DMS 273 treated with DMSO at 0.1 percent for 48 hours (cell line): ENCODE results near the gene EXTL1.

Experiments
- DNase-seq: peaks from one replicate; lab custom pipeline; 2025; lab: John Stamatoyannopoulos, UW

EXTL1 gene

DNA sequence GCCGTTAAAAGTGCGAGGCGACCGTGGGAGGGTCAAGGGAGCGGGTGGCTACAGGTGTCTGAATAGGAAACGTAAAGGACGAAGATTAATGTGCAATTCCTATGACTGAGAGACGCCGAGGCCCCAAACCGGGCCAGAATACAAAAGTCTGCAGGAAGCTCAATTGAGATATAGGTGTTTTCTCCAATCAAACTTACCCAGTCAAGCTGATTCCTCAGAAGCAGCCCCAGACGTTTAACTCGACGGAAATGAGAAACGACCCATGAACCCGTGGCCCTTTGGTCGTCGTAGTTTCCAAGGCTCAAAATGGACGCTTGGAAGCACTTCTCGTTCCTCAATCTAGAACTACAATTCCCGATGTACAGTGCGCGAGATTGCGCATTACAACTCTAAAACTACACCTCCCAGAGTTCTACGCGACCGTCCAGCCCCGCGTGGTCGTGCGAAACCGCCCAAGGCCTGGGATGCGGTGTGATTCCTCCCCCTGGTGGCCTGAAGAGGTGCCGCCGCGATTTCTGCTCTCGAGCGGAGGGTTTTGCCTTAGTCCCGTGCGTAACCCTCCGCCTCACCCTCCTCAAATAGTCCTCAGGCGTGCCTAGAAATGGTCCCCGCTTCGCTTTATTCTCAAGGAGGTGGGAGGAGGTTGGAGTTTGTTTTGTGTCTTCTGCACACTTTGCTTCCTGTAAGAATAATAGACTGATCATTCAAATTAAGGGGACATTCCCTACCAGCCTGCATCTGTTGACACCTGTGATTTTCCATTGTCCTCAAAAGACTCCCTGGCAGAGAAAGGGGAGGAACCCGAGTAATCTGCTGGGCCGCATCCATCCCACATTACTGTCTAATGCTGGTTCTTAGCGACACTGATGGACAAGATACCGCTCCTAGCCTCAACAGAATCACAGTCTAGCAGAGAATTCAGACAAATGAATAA lies 23.5 kb upstream of the EXTL1 start, which contains the start of gene PAFAH2:
Gene PAFAH2, minus strand, starts transcription at position 236 of the 934 bp plus-strand sequence. CDS start 7,247 bp downstream, outside the sequence.
- DNase-seq = peak; percentile 97

DNA sequence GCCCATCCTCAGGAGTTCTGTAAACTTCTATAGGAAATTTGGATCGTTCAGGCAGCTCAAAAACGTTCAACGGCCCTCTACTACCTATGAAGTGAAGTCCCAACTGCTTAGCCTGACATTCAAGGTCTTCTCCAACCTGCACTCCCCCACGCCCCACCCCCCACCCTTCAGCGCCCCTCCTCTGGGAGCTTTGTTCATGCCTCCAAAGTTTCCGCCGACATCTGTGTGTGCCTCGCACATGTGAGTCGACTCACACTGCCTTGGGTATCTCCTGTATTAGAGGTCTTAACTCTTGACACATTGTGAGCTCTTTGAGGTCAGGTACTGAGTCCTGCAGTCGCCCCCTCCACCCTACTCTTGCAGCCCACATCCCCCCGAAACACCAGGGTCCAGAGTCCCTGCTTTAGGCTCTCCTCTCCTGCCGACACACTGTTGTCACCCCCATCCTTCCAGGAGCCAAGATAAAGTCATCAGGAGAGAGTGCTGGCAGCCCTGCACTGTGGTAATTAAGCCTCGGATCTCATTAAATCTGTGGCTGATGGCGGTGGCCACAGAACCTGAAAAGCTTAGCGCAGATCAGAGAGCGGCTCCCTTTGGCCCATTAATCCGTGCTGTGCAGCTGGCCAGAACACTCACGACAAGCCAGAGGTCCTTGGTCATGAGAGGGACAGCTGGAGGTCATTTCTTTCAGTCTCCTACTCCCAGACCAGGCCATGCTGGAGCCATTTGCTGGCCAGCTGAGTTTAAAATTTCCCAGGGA lies 22.4 kb upstream of the EXTL1 start:
- no peak for DNase-seq

DNA sequence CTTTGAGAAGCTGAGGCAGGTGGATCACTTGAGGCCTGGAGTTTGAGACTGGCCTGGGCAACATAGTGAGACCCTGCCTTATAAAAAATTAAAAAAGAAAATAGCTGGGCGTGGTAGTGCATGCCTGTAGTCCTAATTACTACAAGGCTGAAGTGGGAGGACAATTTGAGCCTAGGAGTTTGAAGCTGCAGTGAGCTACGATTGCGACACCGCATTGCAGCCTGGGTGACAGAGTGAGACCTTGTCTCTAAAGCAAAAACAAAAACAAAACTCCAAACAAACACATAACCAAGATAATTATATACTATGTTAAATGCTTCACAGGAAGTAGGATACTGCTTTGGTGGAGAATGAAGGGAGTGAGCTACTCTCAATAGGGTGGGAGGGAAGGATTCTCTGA lies 18.3 kb upstream of the EXTL1 start:
- DNase-seq = no peak

DNA sequence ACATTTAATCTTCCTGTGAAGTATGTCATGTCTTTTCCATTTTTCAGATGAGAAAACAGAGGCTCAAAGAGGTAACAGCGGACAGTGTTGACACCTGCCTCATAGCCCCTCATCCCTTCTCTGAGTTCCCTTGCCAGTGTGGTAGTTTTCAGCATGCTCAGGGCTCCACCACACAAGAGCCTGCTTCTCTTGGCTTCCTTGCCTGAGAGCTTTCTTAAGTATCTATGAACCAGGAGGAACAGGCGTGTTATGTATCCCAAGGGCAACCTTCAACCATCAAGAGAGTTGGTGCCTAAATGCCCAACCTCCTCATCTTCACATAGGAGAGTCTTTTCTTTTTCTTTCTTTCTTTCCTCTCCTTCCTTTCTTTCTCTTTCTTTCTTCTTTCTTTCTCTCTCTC lies 17.8 kb upstream of the EXTL1 start:
- DNase-seq = no peak

DNA sequence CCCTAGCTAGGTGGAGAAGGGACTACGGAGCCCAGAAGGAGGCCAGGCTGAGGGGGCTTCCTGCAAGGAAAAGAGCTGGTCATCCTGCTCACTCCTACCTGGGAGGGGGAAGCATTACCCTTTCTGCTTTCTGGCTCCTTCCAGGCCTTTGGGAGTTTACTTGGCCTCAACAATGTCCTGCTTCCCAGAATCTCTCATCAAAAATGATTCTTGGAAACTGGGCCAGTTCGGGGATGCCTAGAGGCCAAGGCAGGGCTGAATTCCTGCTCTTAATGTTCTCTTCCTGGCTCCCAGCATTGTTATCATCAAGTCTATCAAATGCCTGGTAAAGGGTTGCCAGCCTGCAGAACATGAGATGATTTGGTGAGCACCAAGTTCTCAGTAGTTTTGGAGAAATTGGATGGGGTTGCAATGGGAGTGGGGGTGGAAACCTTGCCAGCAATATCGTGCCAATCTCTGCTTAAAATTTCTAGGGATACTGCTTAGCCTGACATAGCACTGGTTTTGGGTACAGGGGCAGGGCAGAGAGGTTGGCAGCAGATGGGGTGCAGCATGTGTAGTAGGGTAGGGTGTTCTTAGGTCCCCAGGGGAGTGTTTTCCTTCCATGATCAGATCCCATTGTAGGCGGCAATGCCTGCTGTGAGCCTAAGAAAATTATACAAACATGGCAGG lies 16.0 kb upstream of the EXTL1 start:
- no peak for DNase-seq

DNA sequence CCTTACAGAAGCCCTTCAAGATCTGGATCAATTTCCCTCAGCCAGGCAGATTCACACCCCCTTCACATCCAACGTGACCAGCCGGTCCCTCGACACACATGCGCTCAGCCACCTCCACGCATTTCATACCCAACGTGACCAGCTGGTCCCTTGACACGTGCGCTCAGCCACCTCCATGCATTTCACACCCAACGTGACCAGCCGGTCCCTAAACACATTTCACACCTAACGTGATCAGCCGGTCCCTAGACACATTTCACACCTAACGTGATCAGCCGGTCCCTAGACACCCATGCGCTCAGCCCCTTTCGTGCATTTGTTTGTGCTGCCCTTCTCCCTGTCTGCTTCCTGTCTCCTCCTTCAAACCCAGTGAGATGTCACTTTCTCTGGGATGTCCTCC lies 14.9 kb upstream of the EXTL1 start:
- DNase-seq = no peak

DNA sequence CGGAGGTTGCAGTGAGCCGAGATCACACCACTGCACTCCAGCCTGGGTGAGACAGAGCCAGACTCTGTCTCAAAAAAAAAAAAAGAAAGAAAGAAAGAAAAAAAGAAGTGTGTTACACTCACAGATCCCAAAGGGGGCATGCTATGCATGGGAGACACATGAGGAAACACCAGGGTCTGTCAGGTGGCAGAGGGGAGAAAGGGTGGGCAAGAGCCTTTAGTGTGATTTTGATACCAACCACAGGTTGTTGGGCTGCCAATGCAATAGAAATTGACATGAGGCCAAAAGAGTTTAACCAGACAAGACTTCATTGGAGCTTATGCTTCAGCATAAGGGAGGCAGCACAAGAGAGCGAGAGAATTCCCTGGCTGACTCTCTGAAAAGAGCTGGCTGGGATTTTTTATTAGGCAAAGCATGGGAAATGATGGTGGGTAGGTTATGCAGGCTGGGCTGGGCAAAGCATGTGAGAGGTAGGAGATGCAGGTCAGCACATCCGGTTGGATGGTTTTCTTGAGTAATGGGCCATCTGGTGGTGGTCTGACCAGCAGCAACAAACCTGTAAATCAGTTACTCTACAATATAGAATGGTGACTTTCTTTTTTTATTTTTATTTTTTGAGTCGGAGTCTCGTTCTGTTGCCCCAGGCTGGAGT lies 11.7 kb upstream of the EXTL1 start:
- DNase-seq = peak; percentile 50

DNA sequence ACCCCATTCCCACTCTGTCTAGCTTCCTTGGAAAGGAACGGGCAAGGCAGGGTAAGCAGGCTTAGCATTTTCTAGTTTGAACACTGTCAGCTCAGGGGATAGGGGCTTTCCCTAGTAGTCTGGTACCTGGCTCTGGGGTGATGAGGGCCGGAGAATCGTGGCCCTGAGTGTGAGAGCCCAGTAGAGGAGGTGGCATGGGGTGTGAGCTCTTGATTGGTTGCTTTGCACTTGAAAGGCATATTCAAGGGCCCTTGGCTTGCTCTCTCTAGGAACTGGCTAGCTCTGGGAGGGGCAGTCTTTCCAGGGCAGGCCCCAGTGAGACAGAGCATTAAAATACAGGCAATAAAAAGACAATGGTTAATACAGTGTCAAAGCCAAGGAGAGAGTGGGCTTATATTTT lies 10.8 kb upstream of the EXTL1 start:
- no peak for DNase-seq

DNA sequence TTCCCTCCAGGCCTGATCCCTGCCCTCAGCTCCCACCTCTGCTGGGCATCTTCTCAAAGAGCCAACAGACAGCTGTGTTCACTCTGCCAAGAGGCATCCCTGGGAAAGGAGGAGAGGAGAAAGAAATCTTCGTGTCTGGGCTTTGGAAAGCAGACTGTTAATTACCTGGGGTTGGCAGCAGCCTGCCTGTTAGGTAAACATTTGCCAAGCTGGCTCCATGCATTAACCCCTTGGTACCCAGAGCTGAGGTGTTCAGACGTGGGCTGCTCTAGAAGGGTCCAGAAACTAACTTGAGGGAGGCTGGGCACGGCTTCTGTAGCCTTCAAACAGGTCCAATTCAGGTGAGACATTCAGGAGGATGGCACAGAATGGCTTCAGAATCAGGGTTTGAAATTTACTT lies 8.7 kb upstream of the EXTL1 start:
- peak; percentile 30 for DNase-seq

DNA sequence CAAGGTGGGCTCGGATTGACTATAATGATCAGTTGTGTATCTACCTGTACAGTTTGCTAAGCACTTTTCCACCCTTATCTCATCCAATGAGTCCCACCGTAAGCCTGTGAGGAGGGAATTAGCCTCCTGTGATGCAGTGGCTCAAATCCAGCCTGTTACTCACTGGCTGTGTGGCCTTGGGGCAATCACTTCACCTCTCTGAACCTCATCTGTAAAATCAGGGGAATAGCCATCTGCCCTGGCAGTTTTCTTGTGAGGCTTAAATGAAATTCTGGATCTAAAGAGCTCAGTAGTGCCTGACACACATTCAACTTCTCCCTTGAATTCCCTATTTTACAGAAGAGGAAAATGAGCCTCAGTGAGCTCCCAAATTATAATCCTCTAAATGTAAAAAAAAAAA lies 7.4 kb upstream of the EXTL1 start:
- no peak for DNase-seq

DNA sequence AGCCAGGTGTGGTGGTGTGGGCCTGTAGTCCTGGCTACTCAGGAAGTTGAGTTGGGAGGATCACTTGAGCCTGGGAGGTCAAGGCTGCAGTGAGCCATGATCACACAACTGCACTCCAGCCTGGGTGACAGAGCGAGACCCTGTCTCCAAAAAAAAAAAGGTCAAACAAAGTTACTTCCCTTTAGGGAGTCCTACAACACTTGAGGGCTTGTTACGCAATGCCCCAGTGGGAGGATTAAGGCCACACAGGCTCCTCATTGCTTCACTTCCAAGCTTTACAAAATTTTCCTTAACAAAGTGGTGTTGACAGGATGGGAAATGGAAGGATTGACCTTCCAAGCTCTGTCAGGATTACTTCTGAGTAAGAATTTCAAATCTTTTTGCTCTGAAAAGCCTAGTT lies 6.2 kb upstream of the EXTL1 start:
- no peak for DNase-seq

DNA sequence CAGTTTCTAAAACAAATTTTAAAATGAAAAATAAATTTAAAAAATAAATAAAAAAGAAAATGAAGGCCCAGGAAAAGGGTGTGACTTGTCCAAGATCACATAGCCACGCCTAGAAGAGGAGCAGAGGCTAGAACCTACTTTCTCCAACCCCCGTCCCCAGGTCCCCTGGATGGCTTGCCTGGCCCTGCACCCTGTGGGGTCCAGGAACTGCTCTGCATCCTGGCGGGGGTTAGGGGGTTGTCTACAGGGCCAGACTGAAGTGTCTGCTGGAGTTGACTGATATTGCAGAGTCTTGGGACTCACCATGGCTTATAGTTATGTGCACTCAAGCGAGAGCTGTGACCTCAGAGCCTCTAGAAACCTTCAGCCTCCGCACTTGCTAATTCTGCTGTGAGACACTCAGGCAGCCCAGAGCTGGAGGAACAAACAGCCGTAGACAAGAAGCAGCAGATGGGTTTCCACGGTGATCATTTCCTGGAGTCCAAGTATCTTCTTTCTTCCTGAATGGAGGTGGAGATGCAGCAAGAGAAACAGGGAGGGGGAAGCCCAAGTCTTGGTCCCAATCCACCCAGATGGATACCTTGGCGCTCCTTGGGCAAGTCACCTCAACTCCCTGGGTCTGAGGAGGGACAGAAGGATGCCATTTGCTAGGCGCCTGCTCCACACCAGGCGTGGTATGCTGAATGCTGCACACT lies 5.2 kb upstream of the EXTL1 start:
- DNase-seq = peak; percentile 46

DNA sequence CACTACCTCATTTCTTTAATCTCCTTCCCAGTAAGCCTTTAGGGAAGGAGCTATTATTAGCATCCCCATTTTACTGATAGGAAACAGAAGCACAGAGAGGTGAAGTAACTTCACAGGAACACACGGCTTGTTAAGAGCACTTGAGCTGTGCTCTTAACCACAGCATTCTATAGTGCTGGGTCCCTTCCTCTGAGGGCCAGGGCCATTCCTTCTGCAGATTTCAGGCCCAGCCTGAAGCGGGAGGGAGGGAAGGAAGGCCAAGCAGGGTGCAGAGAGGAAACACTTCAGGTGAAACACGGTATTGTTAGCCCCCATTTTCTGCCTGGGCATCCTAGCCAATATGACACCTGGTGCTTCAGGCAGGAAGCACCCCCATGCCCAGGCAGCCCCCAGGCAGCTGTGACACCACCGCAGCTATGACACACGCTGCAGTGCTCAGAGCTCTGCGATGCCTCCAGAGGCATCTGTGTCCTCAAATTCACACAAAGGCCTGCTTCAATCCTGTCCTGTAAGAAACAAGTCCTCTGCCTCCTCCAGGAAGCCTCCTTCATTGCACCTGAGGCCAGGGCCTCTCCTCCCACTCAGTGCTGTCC lies 4.5 kb upstream of the EXTL1 start:
- DNase-seq = no peak

DNA sequence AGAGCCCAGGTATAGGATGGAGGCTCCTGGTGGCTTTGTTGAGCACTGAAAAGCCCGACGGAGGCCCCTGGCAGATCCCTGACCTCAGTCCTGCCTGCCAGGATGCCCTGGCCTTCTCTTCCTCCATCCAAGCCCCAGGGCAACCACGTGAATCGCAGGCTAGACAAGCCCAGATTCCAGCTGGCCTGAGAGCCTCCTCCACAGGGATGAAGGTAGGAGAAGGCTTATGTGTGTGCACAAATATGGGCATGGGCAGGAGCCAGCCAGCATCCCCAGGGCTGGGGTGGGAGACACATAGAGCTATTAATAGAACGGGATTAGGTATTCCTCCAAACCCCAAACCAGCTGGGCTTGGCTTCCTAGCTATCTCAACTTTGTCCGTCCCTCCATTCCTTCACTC lies 4.0 kb upstream of the EXTL1 start:
- no peak for DNase-seq

DNA sequence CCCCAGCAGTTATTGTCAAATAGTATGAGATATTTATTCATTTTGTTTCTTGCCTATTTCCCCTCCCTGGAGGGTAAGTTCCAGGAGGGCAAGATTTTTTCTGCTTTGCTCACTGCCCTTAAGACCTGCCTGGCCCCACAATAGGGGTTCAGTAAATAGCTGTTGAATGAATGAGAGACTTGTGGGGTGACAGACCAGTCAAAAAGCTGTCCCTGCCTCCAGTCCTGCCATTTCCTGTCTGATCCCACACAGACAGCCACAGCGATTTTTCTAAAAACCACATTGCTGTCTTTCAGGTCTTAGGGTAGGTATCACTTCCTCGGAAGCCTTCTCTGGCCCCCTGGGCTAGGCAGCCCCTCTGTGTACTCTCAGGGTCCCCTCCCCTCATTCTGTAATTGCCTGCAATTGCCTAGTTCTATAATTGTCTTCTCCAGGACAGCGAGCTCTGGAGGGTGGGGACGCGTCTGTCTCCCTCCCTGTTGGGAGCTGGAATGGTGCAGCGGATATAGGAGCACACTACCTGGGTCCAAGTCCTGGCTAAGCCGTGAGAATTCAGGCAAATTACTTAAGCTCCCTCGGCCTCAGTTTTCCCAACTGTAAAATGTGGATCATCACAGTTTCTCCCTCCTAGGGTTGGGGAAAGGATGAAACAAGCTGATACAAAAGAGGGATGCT lies 1.8 kb upstream of the EXTL1 start:
- DNase-seq = no peak

DNA sequence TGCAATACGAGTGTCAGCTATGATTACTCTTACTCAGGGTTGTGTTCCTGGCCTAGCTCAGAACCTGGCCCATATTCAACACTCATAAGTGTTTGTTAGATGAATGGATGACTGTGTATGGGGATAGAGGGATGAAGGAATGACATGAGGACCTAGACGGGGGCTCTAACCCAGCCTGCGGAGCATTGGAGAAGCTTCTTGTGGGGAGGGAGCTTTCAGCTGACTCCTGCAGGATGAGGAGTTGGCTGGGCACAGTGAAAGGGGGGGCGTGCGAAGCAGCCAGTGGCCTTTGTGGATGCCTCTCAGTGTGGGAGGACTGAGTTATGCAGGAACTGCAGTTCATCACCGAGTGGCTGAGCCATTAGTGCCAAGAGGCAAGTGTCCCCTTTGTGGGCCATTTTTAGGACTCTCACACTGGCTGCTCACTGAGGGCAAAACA lies 1.2 kb upstream of the EXTL1 start:
- no peak for DNase-seq

DNA sequence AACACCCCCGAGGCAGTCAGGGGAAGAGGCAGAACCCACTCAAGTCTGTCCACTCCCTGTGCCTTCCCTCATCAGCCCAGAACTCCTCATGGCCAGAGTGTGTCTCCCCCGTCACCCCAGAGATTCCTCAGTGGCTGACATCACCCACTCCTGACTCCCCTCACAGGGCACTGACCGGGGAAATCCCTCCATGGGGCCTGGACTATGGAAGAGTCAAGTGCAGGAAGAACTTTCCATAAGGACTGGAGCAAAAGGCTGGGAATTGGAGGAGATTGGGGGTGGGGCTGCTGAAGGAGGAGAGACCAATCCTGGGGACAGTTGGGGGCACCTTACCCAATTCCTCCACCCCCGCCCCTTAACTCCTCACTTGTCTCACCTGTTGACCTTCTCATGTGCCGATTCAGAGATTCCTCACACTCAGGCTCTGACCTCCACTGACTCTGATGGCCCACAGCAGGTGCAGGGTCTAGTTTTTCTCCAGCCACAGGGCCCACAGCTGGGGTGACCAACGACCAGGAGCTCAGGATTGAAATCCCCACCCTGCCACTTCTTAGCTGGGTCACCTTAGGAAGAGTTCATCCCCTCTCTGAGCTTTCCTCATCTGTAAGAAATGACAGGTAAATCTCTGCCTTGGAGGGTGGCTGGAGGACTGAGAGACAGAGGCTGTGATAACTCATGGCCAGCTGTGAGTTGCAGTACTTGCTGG lies 481 bp upstream of the EXTL1 start:
- no peak for DNase-seq

DNA sequence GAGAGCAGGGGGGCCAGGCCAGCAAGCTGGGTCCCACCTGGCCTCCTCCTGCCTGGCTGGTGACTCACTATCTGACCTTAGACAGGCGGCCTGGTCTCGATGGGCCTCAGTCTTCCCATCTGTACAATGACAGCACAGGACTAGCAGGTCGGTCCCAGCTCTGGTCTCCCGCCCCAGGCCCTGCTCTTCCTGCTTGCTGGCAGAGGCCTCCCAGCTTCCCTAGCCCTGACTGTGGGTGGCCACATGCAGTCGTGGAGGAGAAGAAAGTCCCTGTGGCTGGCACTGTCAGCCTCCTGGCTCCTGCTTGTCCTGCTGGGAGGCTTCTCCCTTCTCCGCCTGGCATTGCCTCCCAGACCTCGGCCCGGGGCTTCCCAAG lies 817 bp downstream of the EXTL1 start:
- no peak for DNase-seq

DNA sequence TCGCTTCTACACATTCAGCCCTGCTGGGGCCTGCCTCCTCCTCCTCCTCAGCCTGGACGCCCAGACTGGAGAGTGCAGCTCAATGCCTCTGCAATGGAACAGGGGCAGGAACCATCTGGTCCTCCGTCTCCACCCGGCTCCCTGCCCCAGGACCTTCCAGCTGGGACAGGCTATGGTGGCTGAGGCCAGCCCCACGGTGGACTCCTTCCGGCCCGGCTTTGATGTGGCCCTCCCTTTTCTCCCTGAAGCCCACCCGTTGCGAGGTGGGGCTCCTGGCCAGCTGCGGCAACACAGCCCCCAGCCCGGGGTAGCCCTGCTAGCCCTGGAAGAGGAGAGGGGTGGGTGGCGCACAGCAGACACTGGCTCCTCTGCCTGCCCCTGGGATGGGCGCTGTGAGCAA lies 1.4 kb downstream of the EXTL1 start:
- DNase-seq = peak; percentile 27

DNA sequence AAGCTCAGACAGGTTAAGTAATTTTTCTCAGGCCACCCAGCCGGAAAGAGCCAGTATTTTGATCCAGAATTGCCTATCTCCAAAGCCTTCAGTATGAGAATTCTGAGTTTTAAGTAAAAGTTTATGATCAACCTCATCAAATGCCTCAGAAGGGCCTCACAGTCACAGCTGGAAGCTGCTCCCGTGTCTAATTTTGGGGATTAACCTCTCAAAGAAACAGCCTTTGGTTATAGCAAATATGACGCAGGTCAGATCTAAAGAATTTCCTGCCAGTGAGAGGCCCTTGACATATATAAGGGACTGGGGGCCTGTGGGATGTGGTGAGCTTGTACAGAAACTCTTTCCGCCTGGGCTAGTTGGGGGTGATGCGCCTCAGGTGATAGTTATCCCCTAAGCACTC lies 2.3 kb downstream of the EXTL1 start:
- no peak for DNase-seq
